ENCODE data around the gene SS18L1. TPM values are rescaled to one million over a fixed set of nuclear protein-coding genes. Genes with fewer than 3 reads are reported as not detected.

Gene SS18L1
- total and polyA plus RNA-seq, 12 donors, result 9.0 to 45.7 (median 14.4) TPM

- TF ChIP-seq CTCF (IDR thresholded peaks at IDR 0.05) (no peak), POLR2A (IDR thresholded peaks at IDR 0.05) (no peak)
- Histone ChIP-seq H3K27ac (no peak overlapping the region), H3K9me3 (replicated peaks in 1 of 3) (no peaks in the 10 kb centered on the region), H3K4me3 (no peak overlapping the region), H3K4me1 (replicated peaks in 1 of 2) (no peaks in the 10 kb centered on the region), H3K36me3 (replicated peaks in 1 of 2) (peaks cover 0 to 54% of the 10 kb centered on the region in 2 donors), H3K27me3 (no peaks in the 10 kb centered on the region)
- 76 to 90% (median 86%) methylated on average over 12 to 25 of the region's 25 CpGs for WGBS, 4 donors
- DNase-seq, result no peak
- intact Hi-C loops (cut with DNase I), result no loop called here
Observed at GRCh38 chr20:62165762-62166399, 22.3 kb downstream of the SS18L1 start.

- 75 to 84% (median 80%) methylated on average over 2 to 6 of the region's 6 CpGs for WGBS, 4 donors
Observed at GRCh38 chr20:62167474-62167873, 23.9 kb downstream of the SS18L1 start.

GRCh38 chr20:62168061-62168460, 24.5 kb downstream of the SS18L1 start:
- Histone ChIP-seq H3K4me3 (no peak overlapping the region), H3K4me1 (replicated peaks in 1 of 2) (no peaks in the 10 kb centered on the region), H3K36me3 (replicated peaks in 1 of 2) (peaks cover 0 to 33% of the 10 kb centered on the region in 2 donors), H3K27ac (no peak overlapping the region), H3K27me3 (no peaks in the 10 kb centered on the region), H3K9me3 (replicated peaks in 1 of 3) (no peaks in the 10 kb centered on the region)
- intact Hi-C loops (cut with DNase I), result no loop called here
- no peak for DNase-seq
- TF ChIP-seq POLR2A (IDR thresholded peaks at IDR 0.05), result no peak
- no peak for TF ChIP-seq CTCF (IDR thresholded peaks at IDR 0.05)
- 90 to 99% (median 93%) methylated on average over 4 of the region's 4 CpGs for WGBS, 4 donors

More at GRCh38 chr20:62167474-62167873, 23.9 kb downstream of the SS18L1 start:
- H3K9me3 ChIP-seq (replicated peaks in 1 of 3), result no peaks in the 10 kb centered on the region
- peaks cover 0 to 39% of the 10 kb centered on the region in 2 donors for H3K36me3 ChIP-seq (replicated peaks in 1 of 2)
- H3K4me1 ChIP-seq (replicated peaks in 1 of 2), result no peaks in the 10 kb centered on the region
- TF ChIP-seq POLR2A (IDR thresholded peaks at IDR 0.05), result no peak
- no peak for TF ChIP-seq CTCF (IDR thresholded peaks at IDR 0.05)
- no peaks in the 10 kb centered on the region for H3K27me3 ChIP-seq
- no peak overlapping the region for H3K27ac ChIP-seq
- no peak overlapping the region for H3K4me3 ChIP-seq
- DNase-seq, result no peak
- intact Hi-C loops (cut with DNase I), result no loop called here

- WGBS, 4 donors, result 92 to 97% (median 95%) methylated on average over 21 to 23 of the region's 23 CpGs
- intact Hi-C loops (cut with DNase I), result no loop called here
- no peak for TF ChIP-seq POLR2A (IDR thresholded peaks at IDR 0.05)
- TF ChIP-seq CTCF (IDR thresholded peaks at IDR 0.05), result no peak
- Histone ChIP-seq H3K9me3 (replicated peaks in 1 of 3) (no peaks in the 10 kb centered on the region), H3K36me3 (replicated peaks in 1 of 2) (peaks cover 0 to 25% of the 10 kb centered on the region in 2 donors), H3K27ac (no peak overlapping the region), H3K27me3 (no peaks in the 10 kb centered on the region), H3K4me1 (replicated peaks in 1 of 2) (no peaks in the 10 kb centered on the region), H3K4me3 (no peak overlapping the region)
- no peak for DNase-seq
Observed at GRCh38 chr20:62168890-62169435, 25.4 kb downstream of the SS18L1 start.
